GM12865 (cell line): Measurements from ENCODE around the gene DTD1.

ENCODE experiments used
- DNase-seq: peaks from one replicate; pipeline ENCODE4 v3.0.0; 2010; ENCODE audit warnings: low read depth
- H3K4me3 ChIP-seq: 2 replicates; pipeline ENCODE4 v1.5.1; 2011; ENCODE audit warnings: mild to moderate bottlenecking, low read depth, low read length, control low read depth
- CTCF ChIP-seq: IDR thresholded peaks from 2 replicates; pipeline ENCODE4 v1.5.1; 2011; ENCODE audit warnings: low read length, control low read depth, low read depth, inconsistent platforms; ENCODE audit not compliant: insufficient read depth; ENCODE audit errors: missing control alignments

DTD1 gene

GRCh38 chr20:18692447-18692846 is 104.6 kb downstream of the DTD1 start:
- H3K4me3 ChIP-seq: no peak overlapping the region
- DNase-seq: no peak
- TF ChIP-seq CTCF: no peak

- TF ChIP-seq CTCF: no peak
- DNase-seq: no peak
- no peak overlapping the region for H3K4me3 ChIP-seq
These were observed 106.2 kb downstream of the DTD1 start for GRCh38 chr20:18694071-18694470.

- DNase-seq: no peak
- no peak overlapping the region for H3K4me3 ChIP-seq
- TF ChIP-seq CTCF: no peak
These were observed 107.3 kb downstream of the DTD1 start for GRCh38 chr20:18695175-18695574.

GRCh38 chr20:18698735-18699380 is 111.0 kb downstream of the DTD1 start:
- TF ChIP-seq CTCF: no peak
- DNase-seq: no peak
- H3K4me3 ChIP-seq: no peak overlapping the region

- DNase-seq: no peak
- H3K4me3 ChIP-seq: no peak overlapping the region
- TF ChIP-seq CTCF: no peak
These were observed 114.1 kb downstream of the DTD1 start for GRCh38 chr20:18701969-18702368.

- no peak for DNase-seq
- H3K4me3 ChIP-seq: no peak overlapping the region
- no peak for TF ChIP-seq CTCF
These were observed 114.9 kb downstream of the DTD1 start for GRCh38 chr20:18702736-18703135.

GRCh38 chr20:18705490-18705889 is 117.6 kb downstream of the DTD1 start:
- no peak overlapping the region for H3K4me3 ChIP-seq
- DNase-seq: no peak

More at GRCh38 chr20:18705490-18705889, 117.6 kb downstream of the DTD1 start:
- TF ChIP-seq CTCF: no peak
